ENCODE results near the gene CACNB4.

- no peak for TF ChIP-seq POLR2A (IDR thresholded peaks at IDR 0.05; ENCODE audit: extremely low read depth, insufficient read length)
- TF ChIP-seq, protein P1, sequence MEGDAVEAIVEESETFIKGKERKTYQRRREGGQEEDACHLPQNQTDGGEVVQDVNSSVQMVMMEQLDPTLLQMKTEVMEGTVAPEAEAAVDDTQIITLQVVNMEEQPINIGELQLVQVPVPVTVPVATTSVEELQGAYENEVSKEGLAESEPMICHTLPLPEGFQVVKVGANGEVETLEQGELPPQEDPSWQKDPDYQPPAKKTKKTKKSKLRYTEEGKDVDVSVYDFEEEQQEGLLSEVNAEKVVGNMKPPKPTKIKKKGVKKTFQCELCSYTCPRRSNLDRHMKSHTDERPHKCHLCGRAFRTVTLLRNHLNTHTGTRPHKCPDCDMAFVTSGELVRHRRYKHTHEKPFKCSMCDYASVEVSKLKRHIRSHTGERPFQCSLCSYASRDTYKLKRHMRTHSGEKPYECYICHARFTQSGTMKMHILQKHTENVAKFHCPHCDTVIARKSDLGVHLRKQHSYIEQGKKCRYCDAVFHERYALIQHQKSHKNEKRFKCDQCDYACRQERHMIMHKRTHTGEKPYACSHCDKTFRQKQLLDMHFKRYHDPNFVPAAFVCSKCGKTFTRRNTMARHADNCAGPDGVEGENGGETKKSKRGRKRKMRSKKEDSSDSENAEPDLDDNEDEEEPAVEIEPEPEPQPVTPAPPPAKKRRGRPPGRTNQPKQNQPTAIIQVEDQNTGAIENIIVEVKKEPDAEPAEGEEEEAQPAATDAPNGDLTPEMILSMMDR (IDR thresholded peaks at IDR 0.05; ENCODE audit: low read depth, low read length): no peak
Observed at GRCh38 chr2:151852260-151853069, 246.4 kb downstream of the CACNB4 start.

Data from NB4 (cell line).